Measurements from ENCODE around the gene RAET1E.

Gene RAET1E

DNA sequence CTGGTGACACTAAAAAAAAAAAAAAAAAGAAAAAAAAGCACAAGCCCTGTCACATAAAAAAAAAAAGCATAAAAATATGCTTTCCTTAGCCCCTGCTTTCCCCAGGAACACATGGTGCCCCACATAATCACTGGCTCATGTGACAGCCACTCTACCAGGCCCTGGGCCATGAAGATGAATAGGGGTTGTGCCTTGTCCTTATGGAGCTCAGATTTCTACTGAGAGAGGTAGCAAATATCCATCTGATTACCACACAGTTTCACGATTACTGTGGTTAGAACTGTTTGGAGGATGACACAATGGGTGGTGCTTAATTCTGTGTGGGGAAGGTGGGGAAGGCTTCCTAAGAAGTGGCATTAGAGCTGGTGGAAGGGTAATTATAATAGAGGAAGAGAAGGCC lies 9.3 kb downstream of the RAET1E start:
- WGBS, 2 donors (ENCODE audit: extremely low coverage in 2 of 2, insufficient read length in 2 of 2, insufficient replicate concordance in 1 of 2) = no CpG with 5 or more reads among the region's 1 CpG
- no peaks in the 10 kb centered on the region for H3K4me1 ChIP-seq (ENCODE audit: control insufficient read depth in 2 of 2, insufficient read depth in 1 of 2, low read depth in 1 of 2, low read length in 2 of 2)

DNA sequence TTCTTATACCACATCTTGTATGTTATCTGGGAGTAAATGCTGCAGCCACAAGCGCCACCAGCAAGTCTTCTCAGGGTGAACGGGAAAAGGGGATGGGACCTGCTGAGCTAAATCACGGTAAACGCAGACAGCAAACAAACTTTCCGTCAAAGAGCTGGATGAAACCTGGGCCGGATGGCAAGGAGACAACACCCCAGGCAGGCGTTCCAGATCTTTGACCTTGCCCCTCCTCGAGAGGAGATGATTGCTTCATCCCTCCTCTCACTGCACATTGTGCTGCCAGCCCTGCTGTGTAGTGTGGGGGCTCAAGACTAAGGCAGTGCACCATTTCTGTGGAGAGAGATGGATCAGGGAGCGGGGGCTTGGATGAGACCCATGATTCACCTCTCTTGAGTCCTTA lies 9.8 kb downstream of the RAET1E start:
- Histone ChIP-seq H3K4me3 (ENCODE audit: low read length in 2 of 2) (no peak overlapping the region), H4K91ac (ENCODE audit: low read depth, low read length, poor library complexity) (no peak overlapping the region), H2AK5ac (ENCODE audit: low read depth, low read length) (no peak overlapping the region), H3K36me3 (replicated peaks in 1 of 2; ENCODE audit: control insufficient read depth in 2 of 2, insufficient read depth in 2 of 2, low read length in 2 of 2) (no peaks in the 10 kb centered on the region), H3K14ac (ENCODE audit: low read length) (no peak overlapping the region), H2AFZ (ENCODE audit: low read length) (no peak overlapping the region), H3K9me3 (replicated peaks in 1 of 2; ENCODE audit: control insufficient read depth in 2 of 2, insufficient read depth in 1 of 2, low read depth in 1 of 2, low read length in 2 of 2) (no peaks in the 10 kb centered on the region), H3K9ac (ENCODE audit: low read depth, low read length, poor library complexity) (no peak overlapping the region), H3K18ac (ENCODE audit: low read length) (no peak overlapping the region), H2BK120ac (ENCODE audit: low read depth, low read length) (no peak overlapping the region), H4K8ac (ENCODE audit: low read depth, low read length) (no peak overlapping the region), H3K4me2 (ENCODE audit: insufficient read depth, low read length, poor library complexity, severe bottlenecking) (no peak overlapping the region), H3K4me1 (ENCODE audit: control insufficient read depth in 2 of 2, insufficient read depth in 1 of 2, low read depth in 1 of 2, low read length in 2 of 2) (no peaks in the 10 kb centered on the region), H2BK15ac (ENCODE audit: low read length) (no peak overlapping the region), H3K27me3 (ENCODE audit: control insufficient read depth in 3 of 3, insufficient read depth in 3 of 3, low read depth in 1 of 3, low read length in 3 of 3) (peaks cover 0 to 9% (median 0%) of the 10 kb centered on the region in 3 experiments), H3K4ac (ENCODE audit: low read length) (no peak overlapping the region), H3K23ac (ENCODE audit: low read depth, low read length, poor library complexity) (no peak overlapping the region), H3K79me1 (ENCODE audit: low read depth, low read length) (no peaks in the 10 kb centered on the region), H3K27ac (replicated peaks; ENCODE audit: low read length) (no peak overlapping the region), H2BK5ac (ENCODE audit: low read length) (no peak overlapping the region), H2BK12ac (ENCODE audit: low read length) (no peak overlapping the region)
- no CpG with 5 or more reads among the region's 9 CpGs for WGBS, 2 donors (ENCODE audit: extremely low coverage in 2 of 2, insufficient read length in 2 of 2, insufficient replicate concordance in 1 of 2)
- no peak for DNase-seq (ENCODE audit: low spot score)

More for the DNA sequence above, 9.3 kb downstream of the RAET1E start:
- H4K8ac ChIP-seq (ENCODE audit: low read depth, low read length) = no peak overlapping the region
- H2AFZ ChIP-seq (ENCODE audit: low read length) = no peak overlapping the region
- H2AK5ac ChIP-seq (ENCODE audit: low read depth, low read length) = no peak overlapping the region
- DNase-seq (ENCODE audit: low spot score) = no peak
- no peak overlapping the region for H3K27ac ChIP-seq (replicated peaks; ENCODE audit: low read length)
- H3K23ac ChIP-seq (ENCODE audit: low read depth, low read length, poor library complexity) = no peak overlapping the region
- H3K14ac ChIP-seq (ENCODE audit: low read length) = no peak overlapping the region
- no peaks in the 10 kb centered on the region for H3K9me3 ChIP-seq (replicated peaks in 1 of 2; ENCODE audit: control insufficient read depth in 2 of 2, insufficient read depth in 1 of 2, low read depth in 1 of 2, low read length in 2 of 2)
- no peak overlapping the region for H3K18ac ChIP-seq (ENCODE audit: low read length)
- H3K36me3 ChIP-seq (replicated peaks in 1 of 2; ENCODE audit: control insufficient read depth in 2 of 2, insufficient read depth in 2 of 2, low read length in 2 of 2) = no peaks in the 10 kb centered on the region
- H3K4me3 ChIP-seq (ENCODE audit: low read length in 2 of 2) = no peak overlapping the region
- H2BK5ac ChIP-seq (ENCODE audit: low read length) = no peak overlapping the region
- H2BK120ac ChIP-seq (ENCODE audit: low read depth, low read length) = no peak overlapping the region
- H2BK12ac ChIP-seq (ENCODE audit: low read length) = no peak overlapping the region
- H4K91ac ChIP-seq (ENCODE audit: low read depth, low read length, poor library complexity) = no peak overlapping the region
- no peaks in the 10 kb centered on the region for H3K79me1 ChIP-seq (ENCODE audit: low read depth, low read length)
- no peak overlapping the region for H3K4me2 ChIP-seq (ENCODE audit: insufficient read depth, low read length, poor library complexity, severe bottlenecking)
- peaks cover 0 to 9% (median 0%) of the 10 kb centered on the region in 3 experiments for H3K27me3 ChIP-seq (ENCODE audit: control insufficient read depth in 3 of 3, insufficient read depth in 3 of 3, low read depth in 1 of 3, low read length in 3 of 3)
- no peak overlapping the region for H2BK15ac ChIP-seq (ENCODE audit: low read length)
- H3K9ac ChIP-seq (ENCODE audit: low read depth, low read length, poor library complexity) = no peak overlapping the region
- no peak overlapping the region for H3K4ac ChIP-seq (ENCODE audit: low read length)

DNA sequence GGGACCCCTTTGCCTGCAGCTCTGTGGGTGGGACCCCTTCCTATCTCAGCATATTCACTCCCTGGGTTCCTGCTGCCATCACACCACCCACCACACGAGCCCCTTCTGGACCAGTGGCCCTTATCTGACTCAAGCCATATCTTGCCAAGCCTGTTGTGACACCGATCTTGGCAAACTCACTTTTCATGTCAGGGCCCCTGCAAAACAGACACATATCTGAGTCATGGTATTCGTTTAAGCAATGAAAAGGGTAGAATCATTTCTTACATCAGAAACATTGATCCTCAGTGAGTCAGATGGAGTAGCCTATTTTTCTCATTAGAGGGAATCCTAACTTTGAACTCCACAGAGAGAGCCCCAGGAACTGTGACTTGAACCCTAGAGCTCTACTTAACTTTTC lies 10.6 kb downstream of the RAET1E start:
- WGBS, 2 donors (ENCODE audit: extremely low coverage in 2 of 2, insufficient read length in 2 of 2, insufficient replicate concordance in 1 of 2) = no CpG with 5 or more reads among the region's 3 CpGs
- H2BK5ac ChIP-seq (ENCODE audit: low read length) = no peak overlapping the region

DNA sequence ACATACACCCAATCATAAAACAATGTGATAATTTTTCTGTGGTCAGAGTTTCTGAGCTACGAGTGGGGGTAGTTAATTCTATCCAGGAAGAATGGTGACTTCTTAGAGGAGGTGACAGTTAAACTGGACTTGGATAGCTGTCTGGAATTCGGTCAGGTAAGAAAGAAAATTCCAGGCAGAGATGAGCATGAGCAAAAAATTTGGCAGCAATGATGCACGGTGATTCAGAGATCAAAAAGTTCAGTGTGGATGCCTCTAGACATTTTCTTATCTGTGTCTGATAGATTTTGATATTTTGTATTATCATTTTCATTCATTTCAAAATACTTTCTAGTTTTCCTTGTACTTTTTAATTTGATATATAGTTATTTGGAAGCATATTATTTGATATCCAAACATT lies 12.0 kb downstream of the RAET1E start:
- Histone ChIP-seq H3K4me3 (ENCODE audit: low read length in 2 of 2) (no peak overlapping the region), H3K27me3 (ENCODE audit: control insufficient read depth in 3 of 3, insufficient read depth in 3 of 3, low read depth in 1 of 3, low read length in 3 of 3) (peaks cover 0 to 5% (median 0%) of the 10 kb centered on the region in 3 experiments), H2BK5ac (ENCODE audit: low read length) (no peak overlapping the region), H2BK120ac (ENCODE audit: low read depth, low read length) (no peak overlapping the region), H3K79me1 (ENCODE audit: low read depth, low read length) (no peaks in the 10 kb centered on the region), H3K36me3 (replicated peaks in 1 of 2; ENCODE audit: control insufficient read depth in 2 of 2, insufficient read depth in 2 of 2, low read length in 2 of 2) (no peaks in the 10 kb centered on the region), H2AK5ac (ENCODE audit: low read depth, low read length) (no peak overlapping the region), H3K27ac (replicated peaks; ENCODE audit: low read length) (no peak overlapping the region), H2BK12ac (ENCODE audit: low read length) (no peak overlapping the region), H2BK15ac (ENCODE audit: low read length) (no peak overlapping the region), H3K9ac (ENCODE audit: low read depth, low read length, poor library complexity) (no peak overlapping the region), H3K14ac (ENCODE audit: low read length) (no peak overlapping the region), H3K18ac (ENCODE audit: low read length) (no peak overlapping the region), H3K4me1 (ENCODE audit: control insufficient read depth in 2 of 2, insufficient read depth in 1 of 2, low read depth in 1 of 2, low read length in 2 of 2) (no peaks in the 10 kb centered on the region), H3K4ac (ENCODE audit: low read length) (no peak overlapping the region), H4K91ac (ENCODE audit: low read depth, low read length, poor library complexity) (no peak overlapping the region), H2AFZ (ENCODE audit: low read length) (no peak overlapping the region), H4K8ac (ENCODE audit: low read depth, low read length) (no peak overlapping the region), H3K4me2 (ENCODE audit: insufficient read depth, low read length, poor library complexity, severe bottlenecking) (no peak overlapping the region), H3K23ac (ENCODE audit: low read depth, low read length, poor library complexity) (no peak overlapping the region), H3K9me3 (replicated peaks in 1 of 2; ENCODE audit: control insufficient read depth in 2 of 2, insufficient read depth in 1 of 2, low read depth in 1 of 2, low read length in 2 of 2) (peaks cover 0 to 2% of the 10 kb centered on the region in 2 donors)
- no peak for DNase-seq (ENCODE audit: low spot score)
- WGBS, 2 donors (ENCODE audit: extremely low coverage in 2 of 2, insufficient read length in 2 of 2, insufficient replicate concordance in 1 of 2) = no CpG with 5 or more reads among the region's 3 CpGs

More for the DNA sequence above, 10.6 kb downstream of the RAET1E start:
- Histone ChIP-seq H3K18ac (ENCODE audit: low read length) (no peak overlapping the region), H3K14ac (ENCODE audit: low read length) (no peak overlapping the region), H4K91ac (ENCODE audit: low read depth, low read length, poor library complexity) (no peak overlapping the region), H2AFZ (ENCODE audit: low read length) (no peak overlapping the region), H2BK15ac (ENCODE audit: low read length) (no peak overlapping the region), H3K4ac (ENCODE audit: low read length) (no peak overlapping the region), H3K9ac (ENCODE audit: low read depth, low read length, poor library complexity) (no peak overlapping the region), H3K9me3 (replicated peaks in 1 of 2; ENCODE audit: control insufficient read depth in 2 of 2, insufficient read depth in 1 of 2, low read depth in 1 of 2, low read length in 2 of 2) (no peaks in the 10 kb centered on the region), H2AK5ac (ENCODE audit: low read depth, low read length) (no peak overlapping the region), H3K23ac (ENCODE audit: low read depth, low read length, poor library complexity) (no peak overlapping the region), H3K27ac (replicated peaks; ENCODE audit: low read length) (no peak overlapping the region), H3K4me2 (ENCODE audit: insufficient read depth, low read length, poor library complexity, severe bottlenecking) (no peak overlapping the region), H3K4me1 (ENCODE audit: control insufficient read depth in 2 of 2, insufficient read depth in 1 of 2, low read depth in 1 of 2, low read length in 2 of 2) (no peaks in the 10 kb centered on the region), H4K8ac (ENCODE audit: low read depth, low read length) (no peak overlapping the region), H3K4me3 (ENCODE audit: low read length in 2 of 2) (no peak overlapping the region), H3K79me1 (ENCODE audit: low read depth, low read length) (no peaks in the 10 kb centered on the region), H3K36me3 (replicated peaks in 1 of 2; ENCODE audit: control insufficient read depth in 2 of 2, insufficient read depth in 2 of 2, low read length in 2 of 2) (no peaks in the 10 kb centered on the region), H2BK120ac (ENCODE audit: low read depth, low read length) (no peak overlapping the region), H3K27me3 (ENCODE audit: control insufficient read depth in 3 of 3, insufficient read depth in 3 of 3, low read depth in 1 of 3, low read length in 3 of 3) (peaks cover 0 to 9% (median 0%) of the 10 kb centered on the region in 3 experiments), H2BK12ac (ENCODE audit: low read length) (no peak overlapping the region)
- DNase-seq (ENCODE audit: low spot score) = no peak
